Measurements from ENCODE around the gene FKRP. TPM values are rescaled to one million over a fixed set of nuclear protein-coding genes. Genes with fewer than 3 reads are reported as not detected.

Gene FKRP
- total and polyA plus RNA-seq, 2 of the 13 experiments (the other 11 are each of a cell fraction or from before 2014, with no cell fraction given): 7.3 to 9.8 TPM

DNA sequence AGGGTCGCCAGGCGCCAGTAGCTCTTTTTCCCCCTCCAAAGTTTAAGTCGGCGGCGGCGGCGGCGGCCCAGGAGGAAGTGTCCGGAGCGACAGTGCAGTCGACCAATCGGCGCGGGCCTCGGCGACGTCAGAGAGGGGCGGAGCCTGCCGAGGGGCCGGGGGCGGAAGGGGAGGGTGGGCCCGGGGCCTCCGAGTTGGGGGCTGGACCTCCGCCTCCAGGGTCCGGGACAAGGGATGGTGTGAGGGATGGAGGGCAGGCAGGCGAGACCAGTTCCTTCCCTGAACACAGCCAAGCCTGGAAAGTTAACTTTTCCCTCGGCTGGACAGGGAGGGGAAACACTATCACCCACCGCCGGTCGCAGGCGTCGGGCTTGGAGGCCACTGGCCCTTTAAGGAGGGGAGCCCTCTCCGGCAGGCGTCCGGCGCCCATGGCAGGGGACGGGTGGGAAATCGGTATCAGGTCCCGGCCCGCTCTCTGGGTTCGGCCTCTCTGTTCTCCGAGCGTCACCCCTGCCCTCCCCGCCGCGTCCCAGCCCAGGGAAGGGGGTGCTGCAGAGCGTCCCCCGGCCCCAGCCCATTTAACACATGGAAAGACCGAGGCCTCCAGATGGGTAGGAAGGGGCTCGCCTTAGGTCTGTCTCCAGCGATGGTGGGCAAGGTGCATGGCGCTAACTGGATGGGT, 28.7 kb upstream of the FKRP start, which contains the start of gene PRKD2 (continued):
- TF ChIP-seq, protein P1, sequence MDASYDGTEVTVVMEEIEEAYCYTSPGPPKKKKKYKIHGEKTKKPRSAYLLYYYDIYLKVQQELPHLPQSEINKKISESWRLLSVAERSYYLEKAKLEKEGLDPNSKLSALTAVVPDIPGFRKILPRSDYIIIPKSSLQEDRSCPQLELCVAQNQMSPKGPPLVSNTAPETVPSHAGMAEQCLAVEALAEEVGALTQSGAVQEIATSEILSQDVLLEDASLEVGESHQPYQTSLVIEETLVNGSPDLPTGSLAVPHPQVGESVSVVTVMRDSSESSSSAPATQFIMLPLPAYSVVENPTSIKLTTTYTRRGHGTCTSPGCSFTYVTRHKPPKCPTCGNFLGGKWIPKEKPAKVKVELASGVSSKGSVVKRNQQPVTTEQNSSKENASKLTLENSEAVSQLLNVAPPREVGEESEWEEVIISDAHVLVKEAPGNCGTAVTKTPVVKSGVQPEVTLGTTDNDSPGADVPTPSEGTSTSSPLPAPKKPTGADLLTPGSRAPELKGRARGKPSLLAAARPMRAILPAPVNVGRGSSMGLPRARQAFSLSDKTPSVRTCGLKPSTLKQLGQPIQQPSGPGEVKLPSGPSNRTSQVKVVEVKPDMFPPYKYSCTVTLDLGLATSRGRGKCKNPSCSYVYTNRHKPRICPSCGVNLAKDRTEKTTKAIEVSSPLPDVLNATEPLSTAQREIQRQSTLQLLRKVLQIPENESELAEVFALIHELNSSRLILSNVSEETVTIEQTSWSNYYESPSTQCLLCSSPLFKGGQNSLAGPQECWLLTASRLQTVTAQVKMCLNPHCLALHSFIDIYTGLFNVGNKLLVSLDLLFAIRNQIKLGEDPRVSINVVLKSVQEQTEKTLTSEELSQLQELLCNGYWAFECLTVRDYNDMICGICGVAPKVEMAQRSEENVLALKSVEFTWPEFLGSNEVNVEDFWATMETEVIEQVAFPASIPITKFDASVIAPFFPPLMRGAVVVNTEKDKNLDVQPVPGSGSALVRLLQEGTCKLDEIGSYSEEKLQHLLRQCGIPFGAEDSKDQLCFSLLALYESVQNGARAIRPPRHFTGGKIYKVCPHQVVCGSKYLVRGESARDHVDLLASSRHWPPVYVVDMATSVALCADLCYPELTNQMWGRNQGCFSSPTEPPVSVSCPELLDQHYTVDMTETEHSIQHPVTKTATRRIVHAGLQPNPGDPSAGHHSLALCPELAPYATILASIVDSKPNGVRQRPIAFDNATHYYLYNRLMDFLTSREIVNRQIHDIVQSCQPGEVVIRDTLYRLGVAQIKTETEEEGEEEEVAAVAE (CRISPR knock-in tag; IDR thresholded peaks at IDR 0.05; ENCODE audit: borderline replicate concordance): no peak
- TF ChIP-seq TBX2 (CRISPR knock-in tag; IDR thresholded peaks at IDR 0.05; ENCODE audit: borderline replicate concordance) (peak; percentile 32; the same call in 1 of the 2 replicates), MIER3 (CRISPR knock-in tag; IDR thresholded peaks at IDR 0.05; ENCODE audit: borderline replicate concordance) (no peak), ZNF160 (CRISPR knock-in tag; IDR thresholded peaks at IDR 0.05) (no peak), RXRA (CRISPR knock-in tag; IDR thresholded peaks at IDR 0.05) (peak; percentile 58; the same call in 1 of the 2 replicates), ZNF782 (CRISPR knock-in tag; IDR thresholded peaks at IDR 0.05; ENCODE audit: borderline replicate concordance) (no peak; the same call in 1 of the 2 replicates), KLF13 (CRISPR knock-in tag; IDR thresholded peaks at IDR 0.05) (no peak), KAT8 (CRISPR knock-in tag; IDR thresholded peaks at IDR 0.05) (0 out of 2 replicates have a peak, but pooled peaks have one; percentile 32), POLR2A (IDR thresholded peaks at IDR 0.05; ENCODE audit: insufficient read depth in 1 of 2, low read depth in 2 of 2, low read length in 2 of 2) (peak in 1 of 2 experiments; percentile 63; a peak in 2 of 4 replicates), AGO2 (optimal IDR thresholded peaks at IDR 0.05; ENCODE audit: low read depth, low read length) (peak; percentile 81), ZNF605 (CRISPR knock-in tag; IDR thresholded peaks at IDR 0.05) (peak; percentile 59; the same call in 1 of the 2 replicates)
- TF ChIP-seq, protein P2, sequence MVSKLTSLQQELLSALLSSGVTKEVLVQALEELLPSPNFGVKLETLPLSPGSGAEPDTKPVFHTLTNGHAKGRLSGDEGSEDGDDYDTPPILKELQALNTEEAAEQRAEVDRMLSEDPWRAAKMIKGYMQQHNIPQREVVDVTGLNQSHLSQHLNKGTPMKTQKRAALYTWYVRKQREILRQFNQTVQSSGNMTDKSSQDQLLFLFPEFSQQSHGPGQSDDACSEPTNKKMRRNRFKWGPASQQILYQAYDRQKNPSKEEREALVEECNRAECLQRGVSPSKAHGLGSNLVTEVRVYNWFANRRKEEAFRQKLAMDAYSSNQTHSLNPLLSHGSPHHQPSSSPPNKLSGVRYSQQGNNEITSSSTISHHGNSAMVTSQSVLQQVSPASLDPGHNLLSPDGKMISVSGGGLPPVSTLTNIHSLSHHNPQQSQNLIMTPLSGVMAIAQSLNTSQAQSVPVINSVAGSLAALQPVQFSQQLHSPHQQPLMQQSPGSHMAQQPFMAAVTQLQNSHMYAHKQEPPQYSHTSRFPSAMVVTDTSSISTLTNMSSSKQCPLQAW (CRISPR knock-in tag; IDR thresholded peaks at IDR 0.05): no peak
- TF ChIP-seq, protein P3, sequence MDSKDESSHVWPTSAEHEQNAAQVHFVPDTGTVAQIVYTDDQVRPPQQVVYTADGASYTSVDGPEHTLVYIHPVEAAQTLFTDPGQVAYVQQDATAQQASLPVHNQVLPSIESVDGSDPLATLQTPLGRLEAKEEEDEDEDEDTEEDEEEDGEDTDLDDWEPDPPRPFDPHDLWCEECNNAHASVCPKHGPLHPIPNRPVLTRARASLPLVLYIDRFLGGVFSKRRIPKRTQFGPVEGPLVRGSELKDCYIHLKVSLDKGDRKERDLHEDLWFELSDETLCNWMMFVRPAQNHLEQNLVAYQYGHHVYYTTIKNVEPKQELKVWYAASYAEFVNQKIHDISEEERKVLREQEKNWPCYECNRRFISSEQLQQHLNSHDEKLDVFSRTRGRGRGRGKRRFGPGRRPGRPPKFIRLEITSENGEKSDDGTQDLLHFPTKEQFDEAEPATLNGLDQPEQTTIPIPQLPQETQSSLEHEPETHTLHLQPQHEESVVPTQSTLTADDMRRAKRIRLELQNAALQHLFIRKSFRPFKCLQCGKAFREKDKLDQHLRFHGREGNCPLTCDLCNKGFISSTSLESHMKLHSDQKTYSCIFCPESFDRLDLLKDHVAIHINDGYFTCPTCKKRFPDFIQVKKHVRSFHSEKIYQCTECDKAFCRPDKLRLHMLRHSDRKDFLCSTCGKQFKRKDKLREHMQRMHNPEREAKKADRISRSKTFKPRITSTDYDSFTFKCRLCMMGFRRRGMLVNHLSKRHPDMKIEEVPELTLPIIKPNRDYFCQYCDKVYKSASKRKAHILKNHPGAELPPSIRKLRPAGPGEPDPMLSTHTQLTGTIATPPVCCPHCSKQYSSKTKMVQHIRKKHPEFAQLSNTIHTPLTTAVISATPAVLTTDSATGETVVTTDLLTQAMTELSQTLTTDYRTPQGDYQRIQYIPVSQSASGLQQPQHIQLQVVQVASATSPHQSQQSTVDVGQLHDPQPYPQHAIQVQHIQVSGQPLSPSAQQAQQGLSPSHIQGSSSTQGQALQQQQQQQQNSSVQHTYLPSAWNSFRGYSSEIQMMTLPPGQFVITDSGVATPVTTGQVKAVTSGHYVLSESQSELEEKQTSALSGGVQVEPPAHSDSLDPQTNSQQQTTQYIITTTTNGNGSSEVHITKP (CRISPR knock-in tag; IDR thresholded peaks at IDR 0.05; ENCODE audit: low read depth): 0 out of 2 replicates have a peak, but pooled peaks have one; percentile 25
- TF ChIP-seq, protein P4, sequence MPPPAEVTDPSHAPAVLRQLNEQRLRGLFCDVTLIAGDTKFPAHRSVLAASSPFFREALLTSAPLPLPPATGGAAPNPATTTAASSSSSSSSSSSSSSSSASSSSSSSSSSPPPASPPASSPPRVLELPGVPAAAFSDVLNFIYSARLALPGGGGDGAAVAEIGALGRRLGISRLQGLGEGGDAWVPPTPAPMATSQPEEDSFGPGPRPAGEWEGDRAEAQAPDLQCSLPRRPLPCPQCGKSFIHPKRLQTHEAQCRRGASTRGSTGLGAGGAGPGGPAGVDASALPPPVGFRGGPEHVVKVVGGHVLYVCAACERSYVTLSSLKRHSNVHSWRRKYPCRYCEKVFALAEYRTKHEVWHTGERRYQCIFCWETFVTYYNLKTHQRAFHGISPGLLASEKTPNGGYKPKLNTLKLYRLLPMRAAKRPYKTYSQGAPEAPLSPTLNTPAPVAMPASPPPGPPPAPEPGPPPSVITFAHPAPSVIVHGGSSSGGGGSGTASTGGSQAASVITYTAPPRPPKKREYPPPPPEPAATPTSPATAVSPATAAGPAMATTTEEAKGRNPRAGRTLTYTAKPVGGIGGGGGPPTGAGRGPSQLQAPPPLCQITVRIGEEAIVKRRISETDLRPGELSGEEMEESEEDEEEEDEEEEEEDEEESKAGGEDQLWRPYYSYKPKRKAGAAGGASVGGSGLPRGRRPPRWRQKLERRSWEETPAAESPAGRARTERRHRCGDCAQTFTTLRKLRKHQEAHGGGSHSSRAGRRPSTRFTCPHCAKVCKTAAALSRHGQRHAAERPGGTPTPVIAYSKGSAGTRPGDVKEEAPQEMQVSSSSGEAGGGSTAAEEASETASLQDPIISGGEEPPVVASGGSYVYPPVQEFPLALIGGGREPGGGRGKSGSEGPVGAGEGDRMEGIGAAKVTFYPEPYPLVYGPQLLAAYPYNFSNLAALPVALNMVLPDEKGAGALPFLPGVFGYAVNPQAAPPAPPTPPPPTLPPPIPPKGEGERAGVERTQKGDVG (CRISPR knock-in tag; IDR thresholded peaks at IDR 0.05; ENCODE audit: borderline replicate concordance): no peak; the same call in 1 of the 2 replicates
